GM18868 (cell line): Measurements from ENCODE around the gene PTPRQ.
"Not testable (repeated sequence)": the region's sequence is repeated elsewhere in the genome, so short reads cannot be mapped to it uniquely, and the experiment has no call there.

Experiments used
- ATAC-seq: cut with Tn5 transposase; IDR thresholded peaks from one replicate; pipeline ENCODE4 v1.9.1; 2021; ENCODE audit warnings: mild to moderate bottlenecking, moderate library complexity; ENCODE audit not compliant: unreplicated experiment

PTPRQ gene

DNA sequence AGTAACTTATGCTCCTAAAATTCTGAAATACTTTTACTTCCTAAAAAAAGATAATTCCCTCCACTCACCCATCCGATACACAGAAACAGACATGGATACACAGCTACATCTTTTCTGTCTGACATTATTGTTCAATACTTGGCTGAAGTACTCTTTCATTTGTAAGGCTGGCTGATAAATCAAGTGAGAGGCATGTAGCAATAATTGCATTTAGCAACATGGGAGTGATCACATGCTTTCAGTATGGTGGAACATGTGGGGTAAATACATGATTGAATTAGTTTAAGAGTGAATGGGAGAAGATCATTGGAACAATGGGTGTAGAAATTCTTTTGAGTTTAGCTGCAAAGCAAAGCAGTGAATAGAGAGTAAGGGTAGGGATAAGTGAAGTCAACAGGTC, 25.6 kb downstream of the PTPRQ start:
- ATAC-seq = no peak

DNA sequence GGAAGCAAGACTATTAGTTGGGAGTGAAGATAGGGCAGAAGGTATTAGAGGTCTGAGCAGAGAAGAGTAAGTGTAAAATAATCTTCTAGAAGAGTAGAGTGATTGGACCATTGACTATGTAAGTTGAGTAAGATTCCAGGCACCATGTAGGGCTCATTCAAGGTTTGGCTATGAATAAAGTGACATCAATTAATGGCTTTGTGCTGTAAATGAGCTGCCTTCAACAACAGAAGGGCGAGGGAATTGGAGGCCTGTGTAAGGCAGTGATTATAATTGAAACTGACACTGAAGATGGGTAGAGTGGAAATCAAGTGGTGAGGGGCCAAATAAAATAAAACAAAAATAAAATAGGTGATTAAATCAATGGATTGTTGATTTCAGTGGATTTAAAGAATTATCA, 26.4 kb downstream of the PTPRQ start:
- ATAC-seq = no peak

DNA sequence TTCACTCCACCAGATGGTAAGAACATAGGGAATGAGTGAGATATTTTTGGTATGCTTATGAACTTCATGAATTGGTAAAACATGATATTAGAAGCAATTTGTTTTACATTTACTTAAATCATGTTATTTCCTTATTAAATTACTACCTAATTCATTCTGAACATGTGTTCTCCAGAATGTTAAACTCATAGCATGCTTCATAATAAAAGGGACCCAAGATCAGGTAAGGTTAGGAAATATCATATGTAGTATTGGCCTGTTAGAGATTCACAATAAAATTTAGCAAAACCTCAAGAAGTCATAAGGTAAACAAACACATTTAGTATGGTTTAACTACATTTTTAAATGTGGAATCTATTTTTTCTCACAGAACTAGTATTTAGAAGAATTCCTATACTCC, 28.2 kb downstream of the PTPRQ start:
- ATAC-seq = no peak

DNA sequence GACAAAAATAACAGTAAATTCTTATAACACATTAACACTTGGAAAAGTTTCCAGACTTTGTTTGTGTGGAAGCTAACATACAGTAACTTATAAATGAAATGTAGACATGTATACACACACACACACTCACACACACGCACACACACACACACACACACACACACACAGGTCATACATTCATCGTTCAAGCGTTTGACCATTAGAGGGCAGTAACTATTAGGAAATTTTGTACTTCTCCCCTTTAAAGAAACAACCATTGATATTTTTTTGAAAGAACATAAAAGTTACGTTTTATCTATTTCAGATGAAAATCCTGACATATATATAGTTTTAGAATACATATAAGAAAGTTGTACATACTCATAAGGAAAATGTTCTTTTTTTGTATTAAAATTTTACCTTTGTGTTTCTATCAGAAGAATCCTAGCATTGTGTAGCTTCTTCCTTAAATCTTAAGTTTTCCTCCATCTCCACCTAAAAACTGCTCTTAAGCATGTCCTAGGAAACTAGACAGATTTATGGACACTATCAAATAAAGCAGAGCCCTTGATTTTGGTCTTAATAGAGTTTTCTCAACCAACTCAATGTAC, 29.0 kb downstream of the PTPRQ start:
- peak; percentile 89 for ATAC-seq

DNA sequence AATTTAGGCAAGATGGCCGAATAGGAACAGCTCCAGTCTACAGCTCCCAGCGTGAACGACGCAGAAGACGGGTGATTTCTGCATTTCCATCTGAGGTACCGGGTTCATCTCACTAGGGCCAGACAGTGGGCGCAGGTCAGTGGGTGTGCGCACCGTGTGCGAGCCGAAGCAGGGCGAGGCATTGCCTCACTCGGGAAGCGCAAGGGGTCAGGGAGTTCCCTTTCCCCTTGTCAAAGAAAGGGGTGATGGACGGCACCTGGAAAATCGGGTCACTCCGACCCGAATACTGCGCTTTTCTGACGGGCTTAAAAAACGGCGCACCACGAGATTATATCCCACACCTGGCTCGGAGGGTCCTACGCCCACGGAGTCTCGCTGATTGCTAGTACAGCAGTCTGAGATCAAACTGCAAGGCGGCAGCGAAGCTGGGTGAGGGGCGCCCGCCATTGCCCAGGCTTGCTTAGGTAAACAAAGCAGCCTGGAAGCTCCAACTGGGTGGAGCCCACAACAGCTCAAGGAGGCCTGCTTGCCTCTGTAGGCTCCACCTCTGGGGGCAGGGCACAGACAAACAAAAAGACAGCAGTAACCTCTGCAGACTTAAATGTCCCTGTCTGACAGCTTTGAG, 33.6 kb downstream of the PTPRQ start:
- ATAC-seq = not testable (repeated sequence)

DNA sequence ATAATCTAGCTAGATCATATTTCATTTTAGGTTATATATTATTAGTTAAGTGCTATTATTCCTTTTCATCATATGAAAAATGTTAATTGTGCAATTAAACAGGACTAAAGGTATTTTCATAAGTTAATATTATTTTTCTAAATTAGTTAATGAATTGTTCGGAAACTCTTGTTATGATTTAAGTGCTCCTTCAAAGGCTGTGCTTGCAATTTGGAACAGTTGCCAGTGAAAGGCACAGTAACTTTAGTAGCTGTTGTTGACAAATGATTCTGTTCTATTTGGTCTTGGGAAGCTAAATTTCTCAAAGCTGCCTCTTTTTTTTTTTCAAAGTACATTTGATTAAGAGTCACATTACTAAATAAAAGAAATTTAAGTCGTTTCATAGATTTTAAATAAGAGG, 40.7 kb downstream of the PTPRQ start:
- ATAC-seq = no peak

DNA sequence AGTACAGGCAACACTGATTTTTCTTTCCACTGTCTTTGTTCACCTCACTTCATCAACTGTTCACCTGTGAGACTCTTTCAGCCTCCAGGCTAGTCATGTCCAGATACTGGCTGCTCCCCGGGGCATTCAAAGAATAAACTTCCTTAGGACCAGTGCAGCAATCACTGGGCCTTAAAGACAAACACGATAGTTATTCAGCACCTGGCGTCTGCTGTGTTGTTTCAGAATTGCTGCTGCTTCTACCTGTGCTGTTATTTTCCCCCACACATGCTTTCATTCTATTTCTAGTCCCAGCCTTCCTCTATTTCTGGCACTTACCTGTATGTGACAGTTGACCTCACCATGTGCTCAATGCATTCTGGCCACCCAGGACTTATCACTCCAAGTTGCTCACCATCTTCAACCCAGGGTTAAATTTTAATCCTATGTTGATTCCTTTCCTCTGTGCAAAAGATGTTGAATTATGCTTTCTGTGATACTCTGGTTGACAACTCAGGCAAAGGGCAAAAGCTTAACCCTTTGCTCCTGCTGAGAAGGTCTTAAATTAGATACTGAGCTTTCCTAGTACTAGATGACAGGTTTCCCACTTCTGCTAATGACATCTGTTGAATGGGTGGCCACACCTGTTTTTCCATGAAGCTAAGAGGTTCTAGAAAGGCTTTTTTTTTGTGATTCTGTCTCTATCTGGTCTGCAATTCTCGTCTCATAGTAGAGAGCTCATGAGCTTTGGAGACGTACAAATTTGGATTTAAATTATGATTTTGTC, 41.4 kb downstream of the PTPRQ start:
- ATAC-seq = peak; percentile 47

DNA sequence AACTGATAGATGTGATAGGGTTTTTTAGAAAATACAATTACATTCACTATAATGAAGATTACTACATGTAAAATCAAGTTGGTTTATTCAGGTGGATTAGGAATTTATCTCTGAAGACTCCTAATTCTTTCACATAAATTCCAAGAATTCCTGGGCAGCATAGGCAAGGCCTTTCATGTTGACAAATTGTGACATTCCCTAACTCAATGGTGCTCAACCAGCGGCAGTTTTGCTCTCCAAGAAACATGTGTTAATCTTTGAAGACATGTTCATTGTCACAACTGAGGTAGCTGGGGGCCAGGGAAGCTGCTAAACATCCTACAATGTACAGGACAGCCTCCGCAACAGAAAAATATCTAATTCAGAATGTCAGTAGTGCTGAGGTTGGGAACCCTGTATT, 46.3 kb downstream of the PTPRQ start:
- ATAC-seq = no peak

DNA sequence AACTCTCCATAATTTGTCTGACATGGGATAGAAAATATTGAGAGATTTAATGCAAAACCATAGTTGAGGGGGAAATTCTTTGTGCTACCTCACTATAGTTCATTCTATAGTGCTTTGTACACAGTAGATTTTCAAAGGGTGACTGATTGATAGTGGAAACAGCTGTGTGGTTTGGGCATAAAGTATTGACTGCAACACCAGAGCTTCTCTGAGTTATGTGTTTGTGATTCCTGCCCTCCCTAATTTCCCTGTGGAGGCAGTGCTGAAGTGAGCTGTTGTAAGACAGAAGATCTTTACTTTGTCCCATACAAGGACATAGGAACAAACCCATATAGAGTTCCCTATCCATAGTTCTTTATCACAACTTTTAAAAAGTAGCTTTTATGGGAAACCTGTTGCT, 47.1 kb downstream of the PTPRQ start:
- ATAC-seq = no peak

DNA sequence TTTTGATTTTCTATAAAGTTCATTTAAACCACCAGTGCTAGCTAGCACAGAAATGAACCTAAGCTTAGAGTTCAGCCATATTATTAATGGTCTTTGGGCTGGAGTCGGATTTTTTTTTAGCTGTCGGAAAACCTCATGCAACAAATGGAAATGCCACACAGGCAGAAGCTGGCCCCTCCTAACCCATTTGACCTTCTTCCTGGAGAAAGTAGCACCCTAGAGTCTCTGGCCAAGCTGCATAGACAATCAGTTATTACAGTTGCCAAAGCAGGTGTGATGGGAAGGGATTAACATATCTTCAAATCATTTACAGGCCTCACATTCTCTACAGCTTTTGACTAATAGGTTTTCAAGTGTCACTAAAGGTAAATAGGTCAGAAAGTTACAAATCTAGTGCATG, 49.4 kb downstream of the PTPRQ start:
- ATAC-seq = no peak

DNA sequence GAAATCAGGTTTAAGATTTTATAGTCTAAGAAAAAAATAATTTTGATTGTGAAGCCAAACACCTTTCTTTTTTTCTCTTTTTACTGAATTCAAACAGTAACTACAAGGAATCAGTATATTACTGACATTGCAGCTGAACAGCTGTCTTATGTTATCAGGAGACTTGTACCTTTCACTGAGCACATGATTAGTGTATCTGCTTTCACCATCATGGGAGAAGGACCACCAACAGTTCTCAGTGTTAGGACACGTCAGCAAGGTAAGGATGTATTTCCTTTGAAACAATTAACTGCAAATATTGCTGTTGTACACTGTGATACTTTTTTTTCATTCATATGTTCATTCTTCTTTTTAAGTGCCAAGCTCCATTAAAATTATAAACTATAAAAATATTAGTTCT, 50.8 kb downstream of the PTPRQ start:
- ATAC-seq = no peak

DNA sequence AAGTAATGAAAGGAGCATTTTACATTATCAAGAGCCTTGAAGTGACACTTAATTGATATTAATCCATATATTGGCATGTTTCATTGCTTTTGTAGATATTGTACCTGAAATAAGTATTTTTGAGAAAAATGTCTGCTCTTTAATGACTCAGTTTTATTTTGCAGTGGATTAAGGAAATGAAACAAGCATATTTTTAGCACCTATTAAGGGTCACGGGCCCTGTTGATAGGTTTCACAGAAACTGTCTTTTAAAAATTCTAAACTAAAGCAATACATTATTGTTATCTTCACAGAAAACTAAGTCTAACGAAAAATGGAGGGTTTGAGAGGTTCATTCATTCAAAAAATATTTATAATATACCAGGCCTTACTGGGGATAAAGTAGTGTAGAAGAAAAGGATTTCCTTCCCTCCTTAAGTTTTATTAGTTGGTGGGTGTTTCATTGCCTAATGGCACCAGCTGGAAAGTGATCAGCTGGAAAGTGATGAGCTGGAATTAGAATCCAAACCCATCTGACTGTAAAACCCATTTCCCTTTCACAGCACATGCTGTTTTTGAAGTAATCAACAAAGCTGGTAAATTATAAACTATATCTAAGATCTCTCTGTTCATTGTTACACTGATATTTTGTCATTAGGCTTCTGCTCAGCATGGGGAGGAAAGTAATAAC, 54.2 kb downstream of the PTPRQ start:
- peak; percentile 68 for ATAC-seq

DNA sequence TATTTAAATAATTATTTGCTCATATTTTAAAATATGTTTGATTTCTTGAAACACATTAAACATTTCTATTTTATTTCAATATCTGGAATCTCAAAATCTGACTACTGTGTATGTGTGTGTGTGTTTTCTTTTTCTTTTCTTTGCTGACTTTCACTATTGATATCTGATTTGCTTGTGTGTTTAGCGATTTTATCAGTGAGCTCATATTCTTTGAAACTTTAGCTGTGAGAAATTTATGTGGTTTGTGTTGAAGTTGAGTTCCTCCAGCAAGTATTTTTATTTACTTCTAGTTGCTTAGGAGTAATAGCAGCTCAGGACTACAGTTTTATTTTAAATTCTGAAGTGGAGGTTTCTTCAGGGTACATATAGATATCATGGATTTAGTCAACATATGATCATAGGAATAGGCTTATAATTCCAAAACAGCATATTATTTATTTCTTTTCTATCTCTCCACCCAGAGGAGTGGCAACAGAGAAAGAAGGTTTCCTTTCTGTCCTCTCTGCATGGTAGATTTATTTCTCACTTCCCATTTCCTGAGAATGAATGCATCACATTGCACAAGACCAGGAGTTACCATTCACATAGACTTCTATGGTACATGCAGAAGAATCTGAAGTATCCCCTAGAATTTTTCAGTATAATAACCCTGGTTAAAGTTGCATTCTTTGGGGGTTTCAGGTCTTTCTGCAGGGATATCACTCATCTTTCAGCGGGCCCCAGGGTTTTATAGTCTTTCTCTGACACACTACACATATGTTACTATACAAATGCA, 60.5 kb downstream of the PTPRQ start:
- peak; percentile 91 for ATAC-seq

DNA sequence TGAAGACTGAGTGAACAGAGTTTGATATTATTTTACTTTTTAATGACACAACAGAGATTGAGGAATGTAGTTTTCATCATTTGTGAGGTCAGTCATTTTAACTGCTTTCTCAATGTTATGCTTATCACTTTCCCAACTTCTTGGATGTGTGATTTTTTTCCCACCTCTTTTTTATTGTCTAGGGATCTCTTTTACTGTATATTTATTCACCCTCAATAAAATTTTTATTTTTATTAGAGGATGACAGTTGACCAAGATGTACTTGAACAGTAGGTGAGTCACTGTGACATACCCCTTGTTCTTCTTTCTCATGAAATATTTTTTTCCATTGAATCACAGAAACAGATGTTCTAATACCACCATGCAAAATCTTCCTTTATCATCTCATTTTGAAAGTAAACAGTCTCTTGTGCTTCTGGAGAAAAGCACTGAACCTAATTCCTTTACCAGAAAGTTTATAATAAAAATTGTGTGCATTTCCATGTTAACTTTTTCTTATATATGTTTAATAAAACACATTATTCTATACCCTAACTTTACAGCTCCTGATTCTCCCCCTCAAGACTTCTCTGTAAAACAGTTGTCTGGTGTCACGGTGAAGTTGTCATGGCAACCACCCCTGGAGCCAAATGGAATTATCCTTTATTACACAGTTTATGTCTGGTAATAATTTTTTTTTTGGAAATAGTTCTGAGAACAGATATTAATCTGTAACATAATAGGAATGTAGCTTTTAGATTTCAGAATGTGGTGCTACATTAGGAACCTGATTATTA, 65.9 kb downstream of the PTPRQ start:
- ATAC-seq = no peak

DNA sequence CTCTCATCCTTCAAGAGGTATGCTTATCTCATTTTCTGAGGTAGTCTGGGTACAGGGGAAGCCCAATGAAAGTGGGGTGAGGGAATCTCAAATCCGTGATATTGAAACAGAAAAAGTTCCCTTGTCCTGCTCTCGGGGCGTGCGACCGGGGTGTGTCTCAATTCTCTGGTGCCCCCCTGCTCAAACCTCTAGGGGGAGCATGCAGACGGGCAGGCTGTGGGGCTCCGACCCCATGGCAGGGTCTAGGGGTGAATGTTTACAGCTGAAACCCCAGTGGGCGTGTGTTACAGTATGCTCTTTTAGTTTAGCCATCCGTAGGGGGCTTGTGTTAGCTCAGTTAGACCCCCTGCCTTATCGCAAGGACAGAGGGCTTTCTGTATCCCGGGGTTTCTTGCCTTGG, 68.7 kb downstream of the PTPRQ start:
- ATAC-seq = no peak

DNA sequence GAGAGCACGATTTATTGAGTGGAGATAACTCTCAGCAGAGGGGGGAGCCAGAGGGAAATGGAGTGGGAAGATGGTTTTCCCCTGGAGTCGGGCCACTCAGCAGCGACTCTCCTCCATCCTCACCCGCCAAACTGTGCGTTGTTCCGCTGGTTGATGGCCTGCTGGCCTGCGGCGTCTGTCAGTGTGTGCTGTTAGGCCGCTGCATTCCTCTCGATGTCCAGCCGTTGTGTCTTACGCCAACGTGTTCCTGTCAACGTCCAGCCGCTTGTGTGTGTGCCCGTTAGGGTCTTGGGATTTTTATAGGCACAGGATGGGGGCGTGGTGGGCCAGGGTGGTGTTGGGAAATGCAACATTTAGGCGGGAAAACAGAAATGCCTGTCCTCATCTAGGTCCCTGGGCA, 69.2 kb downstream of the PTPRQ start:
- no peak for ATAC-seq

DNA sequence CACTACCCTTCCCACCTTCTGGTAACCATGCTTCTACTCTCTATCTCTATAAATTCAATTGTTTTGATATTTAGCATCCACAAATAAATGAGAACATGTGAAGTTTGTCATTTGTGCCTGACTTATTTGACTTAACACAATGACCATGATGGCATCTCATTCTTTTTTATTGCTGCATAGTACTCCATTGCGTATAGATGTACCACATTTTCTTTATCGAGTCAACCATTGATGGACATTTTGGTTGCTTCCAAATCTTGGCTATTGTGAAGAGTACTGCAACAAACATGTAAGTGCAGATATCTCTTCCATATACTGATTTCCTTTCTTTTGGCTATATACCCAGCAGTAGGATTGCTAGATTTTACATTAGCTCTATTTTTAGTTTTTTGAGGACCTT, 73.6 kb downstream of the PTPRQ start:
- ATAC-seq = no peak

DNA sequence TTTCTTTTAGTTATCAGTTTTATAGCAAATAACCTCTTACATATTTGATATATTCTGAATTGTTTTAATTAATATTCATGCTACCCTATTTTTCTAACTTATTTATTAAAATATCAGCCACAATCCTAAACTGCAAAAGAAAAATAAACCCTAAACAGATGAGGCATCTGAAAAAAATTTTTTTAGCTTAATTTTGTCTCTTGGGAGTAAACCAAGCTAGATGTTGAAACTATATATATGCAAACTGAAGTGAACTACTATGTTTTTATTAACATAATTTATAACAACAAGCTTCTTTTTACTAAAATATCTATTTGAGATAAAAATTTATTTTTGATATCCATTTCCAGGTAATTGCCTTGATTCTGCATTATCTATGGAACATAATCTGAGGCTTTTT, 87.6 kb downstream of the PTPRQ start:
- no peak for ATAC-seq

DNA sequence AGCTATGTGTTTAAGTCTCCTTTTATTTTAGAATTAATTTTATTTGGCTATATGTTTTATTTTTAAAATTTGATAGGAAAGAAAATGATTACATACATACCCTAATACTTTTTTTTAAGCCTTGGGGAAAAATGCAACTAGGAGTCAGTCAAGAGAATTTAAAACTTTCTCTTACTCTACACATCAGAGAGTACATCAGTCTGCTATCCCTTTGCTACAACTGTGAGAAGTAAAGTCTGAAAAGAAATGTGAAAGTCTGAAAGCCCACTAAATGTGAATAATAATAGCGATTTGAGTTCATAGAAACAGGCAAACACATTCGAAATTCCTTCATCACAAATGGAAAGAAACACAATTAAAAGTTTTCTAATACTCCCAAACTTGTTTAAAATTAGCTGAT, 95.0 kb downstream of the PTPRQ start:
- ATAC-seq = no peak

DNA sequence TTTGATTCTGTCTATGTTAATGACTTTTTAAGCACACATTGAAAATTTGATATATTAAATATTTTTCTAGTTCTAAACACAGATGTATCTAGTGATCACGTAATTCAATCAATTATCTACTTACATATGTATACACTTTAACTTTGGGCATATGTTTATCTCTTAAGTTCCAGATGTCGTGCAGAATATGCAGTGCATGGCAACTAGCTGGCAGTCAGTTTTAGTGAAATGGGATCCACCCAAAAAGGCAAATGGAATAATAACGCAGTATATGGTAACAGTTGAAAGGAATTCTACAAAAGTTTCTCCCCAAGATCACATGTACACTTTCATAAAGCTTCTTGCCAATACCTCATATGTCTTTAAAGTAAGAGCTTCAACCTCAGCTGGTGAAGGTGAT, 105.3 kb downstream of the PTPRQ start:
- ATAC-seq = no peak
